Astrocyte (in vitro differentiated cells and primary cell): ENCODE measurements around the gene HUS1B.

ENCODE experiments used
- CTCF ChIP-seq: IDR thresholded peaks from 2 replicates; pipeline ENCODE4 v1.5.1; 2011; ENCODE audit warnings: low read depth, mild to moderate bottlenecking, inconsistent platforms, low read length, moderate library complexity; ENCODE audit not compliant: insufficient read depth
- EZH2 ChIP-seq: IDR thresholded peaks from 2 replicates; pipeline ENCODE4 v1.6.1; 2012; ENCODE audit warnings: mild to moderate bottlenecking, low read length, inconsistent platforms; ENCODE audit not compliant: insufficient read depth

GRCh38 chr6:641225-641985 lies 15.5 kb downstream of the HUS1B start:
- TF ChIP-seq CTCF: no peak
- no peak for TF ChIP-seq EZH2
